BJ (cell line): ENCODE results near the gene GRK4. TPM values are rescaled to one million over a fixed set of nuclear protein-coding genes. Genes with fewer than 3 reads are reported as not detected.
"Not testable (repeated sequence)": the region's sequence is repeated elsewhere in the genome, so short reads cannot be mapped to it uniquely, and the experiment has no call there.

Source experiments
- CTCF ChIA-PET: fragments of 350-600 bp; formaldehyde crosslinking; extraction: SDS; loops from one replicate; lab custom pipeline; 2021; ENCODE audit warnings: antibody characterized with exemption, inconsistent platforms; lab: Yijun Ruan, JAX
- POLR2A ChIA-PET: fragments of 300-600 bp; sonication (Branson Sonifier 250); formaldehyde crosslinking; extraction: SDS; loops from one replicate; lab custom pipeline; 2021; ENCODE audit warnings: antibody characterized with exemption; lab: Charles Lee
- DNase-seq: peaks from one replicate; pipeline ENCODE4 v3.0.0-alpha.2; 2011; ENCODE audit warnings: low read depth
- H3K27me3 ChIP-seq: 2 replicates; pipeline ENCODE4 v1.6.0; 2011; ENCODE audit warnings: low read length; ENCODE audit not compliant: control insufficient read depth, insufficient read depth
- H3K36me3 ChIP-seq: 2 replicates; pipeline ENCODE4 v1.5.1; 2011; ENCODE audit warnings: low read length; ENCODE audit not compliant: control insufficient read depth, insufficient read depth
- H3K4me3 ChIP-seq: 2 replicates; pipeline ENCODE4 v1.5.1; 2011; ENCODE audit warnings: low read depth, mild to moderate bottlenecking, control low read depth, low read length
- polyA plus RNA-seq: library from polyadenylated mRNA; depleted of rRNA; stranded (reverse); fragments of >200 nt; gene quantifications from 2 replicates; pipeline ENCODE4 v1.2.3, GENCODE V29; 2011
- TF ChIP-seq, protein P1 (sequence below): IDR thresholded peaks from 2 replicates; pipeline ENCODE4 v1.5.1; 2011; ENCODE audit warnings: low read depth, mild to moderate bottlenecking, control low read depth, inconsistent platforms, low read length, moderate library complexity; ENCODE audit not compliant: insufficient read depth

The GRK4 gene
- polyA plus RNA-seq, 1 experiment: 1.9 TPM

DNA sequence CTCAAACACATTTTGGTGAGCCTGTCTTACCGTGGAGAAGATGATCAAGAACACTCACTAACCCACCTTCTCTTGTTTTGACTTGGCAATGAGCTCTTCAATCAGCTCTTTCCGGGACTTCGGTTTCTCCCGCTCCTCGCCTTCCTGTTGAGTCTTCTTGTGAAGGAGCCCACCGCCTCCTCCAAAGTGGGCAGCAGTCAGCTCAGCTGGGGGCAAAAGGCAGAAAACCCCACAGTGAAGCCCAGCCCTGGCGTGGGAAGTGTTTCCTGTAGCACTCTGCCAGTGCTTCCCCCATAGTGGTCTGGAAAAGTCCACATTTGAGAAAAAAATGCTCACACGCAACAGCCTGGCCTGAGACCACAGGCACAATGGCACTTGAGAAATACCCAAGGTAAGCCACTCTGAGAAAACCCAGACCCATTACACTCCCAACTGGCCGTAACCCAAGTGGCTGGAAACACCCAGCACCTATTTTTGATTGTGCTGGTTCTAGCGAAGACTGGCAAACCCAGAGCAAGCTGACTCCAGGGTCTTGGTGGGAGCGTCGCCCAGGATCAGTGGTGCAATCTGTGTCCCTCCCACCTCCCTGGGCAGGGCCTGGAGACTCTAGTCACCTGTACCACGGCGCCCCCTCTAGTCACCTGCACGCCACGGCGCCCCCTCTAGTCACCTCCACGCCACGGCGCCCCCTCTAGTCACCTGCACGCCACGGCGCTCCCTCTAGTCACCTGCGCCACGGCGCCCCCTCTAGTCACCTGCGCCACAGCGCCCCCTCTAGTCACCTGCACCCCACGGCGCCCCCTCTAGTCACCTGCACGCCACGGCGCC lies 8.8 kb upstream of the GRK4 start:
- peaks cover 30% of the 10 kb centered on the region for H3K36me3 ChIP-seq
- POLR2A ChIA-PET: no interaction called here
- H3K4me3 ChIP-seq: no peak overlapping the region
- TF ChIP-seq, protein P1, sequence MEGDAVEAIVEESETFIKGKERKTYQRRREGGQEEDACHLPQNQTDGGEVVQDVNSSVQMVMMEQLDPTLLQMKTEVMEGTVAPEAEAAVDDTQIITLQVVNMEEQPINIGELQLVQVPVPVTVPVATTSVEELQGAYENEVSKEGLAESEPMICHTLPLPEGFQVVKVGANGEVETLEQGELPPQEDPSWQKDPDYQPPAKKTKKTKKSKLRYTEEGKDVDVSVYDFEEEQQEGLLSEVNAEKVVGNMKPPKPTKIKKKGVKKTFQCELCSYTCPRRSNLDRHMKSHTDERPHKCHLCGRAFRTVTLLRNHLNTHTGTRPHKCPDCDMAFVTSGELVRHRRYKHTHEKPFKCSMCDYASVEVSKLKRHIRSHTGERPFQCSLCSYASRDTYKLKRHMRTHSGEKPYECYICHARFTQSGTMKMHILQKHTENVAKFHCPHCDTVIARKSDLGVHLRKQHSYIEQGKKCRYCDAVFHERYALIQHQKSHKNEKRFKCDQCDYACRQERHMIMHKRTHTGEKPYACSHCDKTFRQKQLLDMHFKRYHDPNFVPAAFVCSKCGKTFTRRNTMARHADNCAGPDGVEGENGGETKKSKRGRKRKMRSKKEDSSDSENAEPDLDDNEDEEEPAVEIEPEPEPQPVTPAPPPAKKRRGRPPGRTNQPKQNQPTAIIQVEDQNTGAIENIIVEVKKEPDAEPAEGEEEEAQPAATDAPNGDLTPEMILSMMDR: 0 out of 2 replicates have a peak, but pooled peaks have one; percentile 1
- CTCF ChIA-PET: interaction anchor here (1.2 to 1.6 kb wide), 3 partner anchors 9 to 23 kb away, joined by 3 to 6 read pairs (median 5); partner anchors contain the start of genes GRK4 and NOP14
- no peak for DNase-seq
- no peaks in the 10 kb centered on the region for H3K27me3 ChIP-seq

DNA sequence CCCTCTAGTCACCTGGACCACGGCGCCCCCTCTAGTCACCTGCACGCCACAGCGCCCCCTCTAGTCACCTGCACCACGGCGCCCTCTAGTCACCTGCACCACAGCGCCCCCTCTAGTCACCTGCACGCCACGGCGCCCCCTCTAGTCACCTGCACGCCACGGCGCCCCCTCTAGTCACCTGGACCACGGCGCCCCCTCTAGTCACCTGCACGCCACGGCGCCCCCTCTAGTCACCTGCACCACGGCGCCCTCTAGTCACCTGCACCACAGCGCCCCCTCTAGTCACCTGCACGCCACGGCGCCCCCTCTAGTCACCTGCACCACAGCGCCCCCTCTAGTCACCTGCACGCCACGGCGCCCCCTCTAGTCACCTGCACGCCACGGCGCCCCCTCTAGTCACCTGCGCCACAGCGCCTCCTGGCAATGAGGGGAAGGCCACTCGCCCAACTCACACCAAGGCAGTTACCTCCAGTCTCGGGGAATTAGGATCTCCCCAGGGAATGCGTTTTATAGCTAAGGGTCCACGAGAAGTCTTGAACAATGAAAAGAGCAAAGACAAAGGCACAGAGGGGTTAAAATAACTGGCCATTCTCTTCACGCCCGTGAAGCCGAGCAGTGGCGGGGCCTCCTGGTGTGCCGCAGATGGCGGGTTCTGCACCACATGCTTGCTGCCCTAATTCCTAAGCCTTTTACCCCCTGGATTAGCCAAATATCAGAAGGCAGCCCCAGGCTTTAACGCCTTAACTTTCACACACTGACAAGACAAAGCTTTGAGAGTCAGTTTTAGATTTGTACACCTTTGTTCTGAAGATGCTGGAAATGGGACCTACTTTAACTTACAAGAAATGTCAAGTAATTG lies 8.0 kb upstream of the GRK4 start:
- POLR2A ChIA-PET, H3K4me3 ChIP-seq, DNase-seq, H3K27me3 ChIP-seq: not testable (repeated sequence)
- CTCF ChIA-PET: interaction anchor here (0.6 to 1.6 kb wide), 5 partner anchors 9 to 252 kb away, joined by 3 to 6 read pairs (median 3); no protein-coding TSS in a partner anchor
- H3K36me3 ChIP-seq: peaks cover 22% of the 10 kb centered on the region

DNA sequence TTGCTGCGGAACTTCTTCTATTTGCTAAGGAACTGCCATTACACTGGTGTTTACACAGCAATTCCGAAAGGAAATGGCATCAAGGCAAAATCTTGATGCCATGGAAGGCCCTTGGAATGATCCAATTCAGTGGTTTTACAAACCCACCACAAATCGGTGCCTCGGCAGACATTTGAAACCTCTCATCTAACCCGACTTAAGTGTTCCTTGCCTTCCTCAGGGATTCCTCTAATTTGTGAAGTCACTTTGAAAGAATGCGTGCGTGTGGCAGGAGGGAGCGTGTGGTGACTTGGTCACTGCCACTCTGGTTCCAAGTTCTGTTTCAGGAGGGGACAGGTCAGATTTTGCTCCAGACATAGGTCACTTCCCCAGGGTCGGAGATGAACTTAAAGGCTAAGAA lies 4.9 kb upstream of the GRK4 start:
- Histone ChIP-seq H3K4me3 (no peak overlapping the region), H3K27me3 (no peaks in the 10 kb centered on the region), H3K36me3 (peaks cover 16% of the 10 kb centered on the region)
- TF ChIP-seq, protein P1: no peak
- no peak for DNase-seq
- CTCF ChIA-PET: interaction anchor here (1.7 kb wide), 1 partner anchor 10 kb away, joined by 3 read pairs; no protein-coding TSS in a partner anchor
- POLR2A ChIA-PET: no interaction called here

DNA sequence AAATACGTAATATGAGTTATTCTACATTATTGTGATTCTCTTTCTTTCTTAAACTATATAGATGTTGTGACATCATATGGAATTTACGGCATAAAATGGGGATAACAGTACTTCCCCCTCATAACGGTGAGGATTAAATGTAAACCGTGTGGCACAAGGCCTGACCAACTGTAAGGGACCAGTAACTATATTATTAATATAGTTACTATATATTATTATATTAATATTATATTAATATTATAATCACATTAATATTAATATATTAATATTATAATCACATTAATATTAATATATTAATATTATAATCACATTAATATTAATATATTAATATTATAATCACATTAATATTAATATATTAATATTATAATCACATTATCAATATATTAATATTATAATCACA lies 2.9 kb upstream of the GRK4 start:
- H3K27me3 ChIP-seq, CTCF ChIA-PET, H3K4me3 ChIP-seq, DNase-seq, POLR2A ChIA-PET: not testable (repeated sequence)
- peaks cover 10% of the 10 kb centered on the region for H3K36me3 ChIP-seq

DNA sequence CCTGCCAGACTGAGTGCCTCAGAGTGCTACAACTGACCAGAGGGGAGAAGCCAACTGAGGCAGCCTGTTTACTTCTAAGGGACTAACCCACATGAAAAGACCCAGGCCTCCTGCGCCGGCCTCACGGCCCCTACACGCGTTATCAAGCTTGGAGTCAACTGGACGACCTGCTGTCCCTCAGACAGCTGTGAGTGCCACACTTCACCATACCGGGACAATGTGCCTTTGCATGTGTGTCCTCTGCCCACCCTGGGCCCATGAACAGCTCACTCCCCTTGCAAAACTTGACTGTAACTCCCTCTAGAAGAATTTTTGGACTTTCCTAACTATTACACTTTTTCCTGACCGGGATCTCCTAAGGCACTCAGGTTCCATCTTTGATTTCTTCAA lies 2.0 kb upstream of the GRK4 start:
- ChIA-PET POLR2A (no interaction called here), CTCF (interaction anchor here (1.5 kb wide), 1 partner anchor 12 kb away, joined by 3 read pairs; no protein-coding TSS in a partner anchor)

More for the DNA sequence above, 2.0 kb upstream of the GRK4 start:
- H3K4me3 ChIP-seq: peak overlapping the region; percentile 20
- DNase-seq: no peak
- peaks cover 7% of the 10 kb centered on the region for H3K36me3 ChIP-seq
- TF ChIP-seq, protein P1: no peak
- H3K27me3 ChIP-seq: no peaks in the 10 kb centered on the region
